Activated CD4-positive, alpha-beta T cell treated with anti-CD3 and anti-CD28 coated beads for 48 hours (primary cell): Measurements from ENCODE around the gene COL5A1.
"Not testable (repeated sequence)": the region's sequence is repeated elsewhere in the genome, so short reads cannot be mapped to it uniquely, and the experiment has no call there.

Experiments used
- DNase-seq: peaks from one replicate; pipeline ENCODE4 v3.0.0-alpha.2; 2020

Gene COL5A1

GRCh38 chr9:134641990-134642384 lies 384 bp downstream of the COL5A1 start:
- DNase-seq, result no peak

- no peak for DNase-seq
Observed at GRCh38 chr9:134642385-134643181, 980 bp downstream of the COL5A1 start.

DNA sequence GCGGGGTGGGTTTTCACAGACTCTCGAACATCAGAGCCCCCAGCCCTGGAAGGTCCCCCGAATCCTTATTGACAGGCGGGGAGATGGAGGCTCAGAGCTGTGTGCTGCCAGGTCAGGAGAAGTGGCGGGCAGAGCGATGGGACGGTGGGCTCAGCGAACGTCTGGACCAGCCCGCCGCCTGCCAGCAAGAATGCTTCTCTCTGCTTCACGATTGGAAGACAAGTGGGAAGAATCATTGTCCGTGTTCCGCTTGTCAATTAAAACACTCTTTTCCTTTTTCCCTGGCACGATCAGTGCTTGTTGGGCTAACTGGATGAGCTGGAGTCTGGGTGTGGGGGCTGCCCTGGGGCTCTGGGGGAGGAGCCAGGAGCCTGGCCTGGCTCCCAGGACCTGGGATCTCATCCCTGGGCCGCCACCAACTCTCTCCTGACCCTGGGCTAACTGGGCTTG lies 1.6 kb downstream of the COL5A1 start:
- DNase-seq, result no peak

DNA sequence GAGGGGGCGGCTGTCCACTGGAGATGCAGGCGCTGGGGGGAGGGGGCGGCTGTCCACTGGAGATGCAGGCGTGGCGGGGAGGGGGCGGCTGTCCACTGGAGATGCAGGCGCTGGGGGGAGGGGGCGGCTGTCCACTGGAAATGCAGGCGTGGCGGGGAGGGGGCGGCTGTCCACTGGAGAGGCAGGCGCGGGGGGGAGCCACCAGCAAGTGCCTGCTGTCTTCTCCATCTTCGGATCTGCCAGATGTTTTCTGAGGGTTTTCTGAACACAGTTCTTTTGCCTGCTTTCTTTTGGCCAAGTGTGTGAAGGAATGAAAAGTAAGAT lies 2.8 kb downstream of the COL5A1 start:
- not testable (repeated sequence) for DNase-seq

DNA sequence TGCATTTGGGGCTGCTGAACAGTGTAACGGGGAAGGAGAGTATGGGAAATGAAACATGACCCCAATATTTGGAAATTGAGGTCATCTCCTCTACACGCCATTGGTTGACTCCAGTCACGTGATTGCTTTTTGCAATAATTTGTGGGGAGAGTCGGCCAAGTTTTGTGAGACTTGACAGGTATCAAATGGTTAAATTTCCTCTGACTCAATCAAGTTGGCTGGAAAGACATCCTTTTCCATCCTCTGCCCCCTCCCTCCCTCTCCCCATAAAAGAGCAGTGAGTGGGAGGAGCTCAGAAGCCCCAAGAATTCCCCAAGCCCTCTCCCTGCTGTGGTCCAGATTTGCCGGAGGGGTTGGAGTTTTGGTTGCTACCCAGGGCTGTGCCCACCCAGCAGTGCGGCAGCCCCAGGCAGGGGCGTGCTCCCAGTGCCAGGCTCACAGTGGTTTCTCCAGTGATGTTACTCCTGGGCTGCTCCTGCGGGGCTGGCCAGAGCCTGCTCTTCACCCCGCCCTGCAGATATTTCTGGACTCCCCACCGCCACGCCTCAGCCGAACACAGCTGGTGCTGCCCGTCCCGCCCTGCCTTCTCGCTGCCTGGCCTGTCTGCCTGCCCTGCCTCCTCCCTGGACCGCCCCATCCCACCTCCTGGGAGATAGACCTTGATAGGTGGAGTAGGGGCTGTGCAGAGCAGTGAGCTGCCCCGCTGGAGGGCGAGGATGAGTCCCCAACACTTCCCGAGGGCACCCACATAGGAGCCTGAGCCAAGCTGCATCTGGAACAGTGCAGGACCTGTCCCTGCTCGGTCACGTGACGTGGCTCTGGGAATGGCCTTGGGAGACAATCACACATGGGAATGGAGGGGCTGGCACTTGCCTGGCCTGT lies 3.4 kb downstream of the COL5A1 start:
- DNase-seq, result no peak

DNA sequence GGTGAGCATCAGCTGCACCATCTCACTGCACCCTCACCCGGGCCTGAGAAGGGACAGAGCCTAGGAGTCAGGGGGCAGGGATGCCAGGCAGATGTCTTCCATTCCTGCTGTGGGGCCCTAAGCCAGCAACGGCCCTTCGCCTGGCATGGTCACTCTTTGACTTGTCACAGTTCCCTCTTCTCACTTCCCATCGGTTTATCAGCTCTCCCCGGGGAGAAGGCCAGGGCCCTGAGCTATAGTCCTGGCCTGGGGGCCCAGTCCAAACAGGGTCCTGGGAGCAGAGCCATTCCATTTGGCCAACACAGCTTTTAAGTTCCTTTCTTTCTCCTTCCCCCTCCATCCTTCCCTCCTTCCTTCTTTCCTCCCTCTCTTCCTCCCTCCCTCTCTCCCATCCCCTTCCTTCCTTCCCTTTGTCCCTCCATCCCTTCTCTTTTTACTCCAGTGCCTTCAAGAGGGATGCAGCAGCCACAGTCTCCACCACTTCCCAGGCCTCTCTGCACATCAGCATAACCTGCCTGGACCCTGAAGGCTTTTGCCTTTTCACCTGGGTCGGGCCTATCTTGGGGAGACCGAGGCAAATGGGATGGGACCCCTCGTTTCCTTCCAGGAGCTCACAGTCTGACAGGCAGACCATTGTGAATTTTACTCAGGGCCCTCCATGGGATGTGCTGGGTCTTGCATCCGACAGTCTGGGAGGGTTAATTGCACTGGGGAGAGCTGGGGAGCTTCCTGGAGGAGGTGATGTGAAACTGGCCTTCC lies 4.2 kb downstream of the COL5A1 start:
- DNase-seq, result no peak

- no peak for DNase-seq
Observed at GRCh38 chr9:134647359-134648080, 5.9 kb downstream of the COL5A1 start.

DNA sequence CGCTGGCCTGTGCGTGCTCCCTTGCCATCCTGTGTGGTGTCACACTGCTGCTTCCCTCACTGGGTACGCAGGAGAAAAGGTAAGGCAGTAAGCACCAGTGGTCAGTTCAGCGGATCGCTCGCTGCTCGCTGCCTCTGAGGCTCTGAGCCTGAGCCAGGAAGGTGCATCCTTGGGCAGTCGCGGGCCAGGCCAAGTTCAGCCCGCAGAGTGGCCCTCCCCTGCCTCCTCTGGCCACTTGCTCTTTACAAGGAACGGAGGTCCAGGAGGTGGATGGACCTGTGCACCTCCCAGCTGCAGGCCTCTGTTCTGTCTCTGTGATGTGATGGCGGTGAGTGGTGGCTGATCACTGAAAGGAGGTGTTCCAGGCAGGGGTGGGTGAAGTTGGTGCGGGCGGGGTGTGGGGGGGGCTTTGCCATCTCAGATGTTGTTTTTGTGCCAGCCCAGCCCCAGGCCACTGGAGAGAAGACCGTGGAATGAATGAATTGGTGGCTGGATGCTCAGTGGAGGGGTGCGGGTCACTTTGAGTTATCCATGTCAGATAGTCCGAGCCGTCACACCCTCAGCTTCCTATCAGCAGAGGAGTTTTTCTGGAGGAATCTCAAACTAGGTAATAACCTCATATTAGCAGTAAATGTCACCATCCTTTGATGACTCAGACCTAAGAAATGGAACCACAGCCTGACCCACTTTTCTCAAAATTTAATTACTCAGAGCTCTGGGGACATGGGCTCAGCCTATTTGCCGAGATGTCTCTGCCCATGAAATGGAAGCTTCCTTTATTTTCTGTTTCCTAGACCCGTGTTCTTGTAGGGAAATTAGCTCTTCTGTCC lies 7.3 kb downstream of the COL5A1 start:
- no peak for DNase-seq

DNA sequence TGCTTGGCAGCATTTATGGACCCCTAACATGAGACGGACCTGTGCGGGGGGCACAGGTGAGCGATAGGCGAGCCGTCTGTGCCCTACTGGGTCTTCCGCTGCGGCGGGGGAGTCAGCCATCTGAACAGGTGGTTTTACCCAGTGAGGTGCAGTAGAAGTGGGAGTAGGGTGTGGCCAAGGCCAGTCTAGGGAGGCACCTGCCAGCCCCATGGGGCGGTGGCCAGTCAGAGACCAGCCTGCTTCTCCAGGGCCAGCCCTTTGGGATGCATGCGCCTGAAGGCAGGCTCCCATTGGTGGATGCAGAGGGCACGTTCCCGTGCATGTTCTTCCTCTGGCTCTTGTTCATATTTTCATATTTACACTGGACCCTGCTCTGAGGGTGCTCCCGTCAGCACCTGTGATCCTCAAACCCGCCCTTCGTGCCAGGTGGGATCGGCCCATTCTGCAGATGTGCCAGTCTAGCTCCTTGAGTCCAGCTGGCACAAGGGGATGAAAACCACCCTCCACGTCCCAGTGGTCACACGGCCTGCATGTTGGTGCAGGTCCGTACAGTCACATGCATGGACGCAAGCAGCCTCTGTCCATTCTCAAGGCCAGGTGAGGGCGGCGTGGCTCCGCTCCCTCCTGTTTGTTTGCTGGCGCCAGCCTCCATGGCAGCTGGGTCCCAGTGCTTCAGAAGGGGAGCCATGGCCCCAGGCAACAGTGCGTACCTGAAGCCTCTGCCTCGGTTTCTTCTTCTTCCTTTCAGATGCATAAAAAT lies 9.0 kb downstream of the COL5A1 start:
- DNase-seq, result no peak

- DNase-seq, result no peak
Observed at GRCh38 chr9:134651226-134651905, 9.8 kb downstream of the COL5A1 start.

GRCh38 chr9:134652291-134653225 lies 11.0 kb downstream of the COL5A1 start:
- no peak for DNase-seq

- no peak for DNase-seq
Observed at GRCh38 chr9:134653259-134654009, 11.8 kb downstream of the COL5A1 start.

GRCh38 chr9:134655101-134655500 lies 13.5 kb downstream of the COL5A1 start:
- no peak for DNase-seq

DNA sequence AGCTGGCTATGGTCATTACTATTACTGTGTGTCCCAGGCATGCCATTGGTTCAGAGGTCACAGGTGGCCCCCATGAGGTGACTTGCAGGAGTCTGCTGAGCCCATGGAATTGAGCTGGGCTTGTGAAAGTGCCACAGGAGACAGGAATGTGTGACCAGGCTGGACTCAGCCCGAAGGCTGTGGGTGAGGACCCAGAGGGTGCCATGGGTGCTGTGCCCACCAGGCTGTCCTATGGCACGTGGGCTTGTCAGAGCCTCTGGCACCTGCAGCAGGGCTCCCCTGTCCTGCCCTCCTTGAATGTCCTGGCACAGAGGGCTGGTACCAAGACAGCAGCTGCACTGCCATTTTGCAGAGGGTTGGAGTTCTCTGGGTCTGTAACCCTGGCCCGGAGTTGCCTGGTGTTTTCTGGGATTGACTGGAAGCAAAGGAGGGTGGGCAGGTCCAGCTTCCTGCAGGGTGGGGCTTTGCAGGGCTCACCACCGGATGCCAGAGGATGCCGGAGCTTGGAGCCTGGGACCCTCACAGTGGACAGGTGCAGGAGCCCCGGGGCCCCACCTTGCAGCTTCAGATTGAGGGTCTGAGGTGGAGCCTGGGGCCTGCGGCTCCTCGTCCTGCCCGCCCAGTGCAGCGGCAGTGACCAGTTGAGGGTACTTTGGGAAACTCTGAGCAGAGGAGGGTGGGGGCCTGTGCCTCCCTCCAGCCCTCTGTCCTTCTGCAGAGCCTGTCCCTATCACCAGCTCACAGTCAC lies 14.2 kb downstream of the COL5A1 start:
- DNase-seq, result no peak

GRCh38 chr9:134656334-134657006 lies 14.9 kb downstream of the COL5A1 start:
- DNase-seq, result no peak

GRCh38 chr9:134657666-134658377 lies 16.2 kb downstream of the COL5A1 start:
- no peak for DNase-seq
